B cell (primary cell): ENCODE data around the gene SHC2. TPM values are rescaled to one million over a fixed set of nuclear protein-coding genes. Genes with fewer than 3 reads are reported as not detected.
"Not testable (repeated sequence)": the region's sequence is repeated elsewhere in the genome, so short reads cannot be mapped to it uniquely, and the experiment has no call there.

Experiments
- ATAC-seq: fragments of 200-7000 bp; cut with Tn5 transposase; one replicate; pipeline ENCODE4 v1.10.0; 2021; ENCODE audit warnings: low read depth, mild to moderate bottlenecking, moderate number of reproducible peaks, moderate library complexity
- CTCF ChIA-PET: fragments of 350-600 bp; sonication (Branson Sonifier 250); formaldehyde crosslinking; loops from one replicate; lab custom pipeline; 2021; ENCODE audit warnings: antibody characterized with exemption, inconsistent platforms; lab: Charles Lee
- POLR2A ChIA-PET: fragments of 350-600 bp; sonication (Branson Sonifier 250); formaldehyde crosslinking; loops from one replicate; lab custom pipeline; 2021; ENCODE audit warnings: antibody characterized with exemption; lab: Charles Lee
- DNase-seq: peaks from one replicate; pipeline ENCODE4 v3.0.0; 2013
- H2AFZ ChIP-seq: 2 replicates; pipeline ENCODE4 v1.6.1; 2012; ENCODE audit warnings: mild to moderate bottlenecking, low read depth, low read length; ENCODE audit not compliant: insufficient read depth, poor library complexity, severe bottlenecking
- H3K27ac ChIP-seq, 2 donors: 1 replicate in 1 of 2; 2 replicates in 1 of 2; pipeline ENCODE4 v1.5.1; 2012 to 2013; ENCODE audit warnings: low read length in 2 of 2, mild to moderate bottlenecking in 2 of 2, moderate library complexity in 1 of 2
- H3K27me3 ChIP-seq, 4 experiments: fragments of 200-600 bp in 1 of 4; sonication (generic) in 1 of 4; replicated peaks in 1 of 4; 1 replicate in 2 of 4; 2 replicates in 2 of 4; pipeline versions ENCODE4 v1.6.1 to v1.7.0; 2013 to 2016; ENCODE audit warnings: low read length in 3 of 4, mild to moderate bottlenecking in 2 of 4, mixed read lengths in 1 of 4, moderate library complexity in 1 of 4; ENCODE audit not compliant: insufficient read depth in 4 of 4, control insufficient read depth in 3 of 4; ENCODE audit errors: control extremely low read depth in 1 of 4
- H3K36me3 ChIP-seq, 2 experiments: replicated peaks in 1 of 2; 1 replicate in 1 of 2; 2 replicates in 1 of 2; pipeline versions ENCODE4 v1.6.1 to v1.7.1; 2013; ENCODE audit warnings: low read length in 1 of 2; ENCODE audit not compliant: insufficient read depth in 2 of 2, control insufficient read depth in 1 of 2; ENCODE audit errors: control extremely low read depth in 1 of 2, extremely low read depth in 1 of 2
- H3K4me1 ChIP-seq, 2 donors: fragments of 200-600 bp in 1 of 2; sonication (generic) in 1 of 2; 1 replicate in 1 of 2; 2 replicates in 1 of 2; pipeline versions ENCODE4 v1.5.1 to v1.6.1; 2013 to 2017; ENCODE audit warnings: low read length in 2 of 2; ENCODE audit not compliant: control insufficient read depth in 2 of 2, insufficient read depth in 2 of 2
- H3K4me2 ChIP-seq: replicated peaks from 2 replicates; pipeline ENCODE3; 2012; ENCODE audit warnings: mild to moderate bottlenecking, low read depth, low read length; ENCODE audit not compliant: poor library complexity, severe bottlenecking
- H3K4me3 ChIP-seq, 5 experiments: fragments of 200-600 bp in 1 of 5; sonication (generic) in 1 of 5; 1 replicate in 3 of 5; 2 replicates in 2 of 5; pipeline versions ENCODE4 v1.5.1 to v1.7.0; 2011 to 2016; ENCODE audit warnings: low read length in 4 of 5, mild to moderate bottlenecking in 4 of 5, low read depth in 2 of 5, control low read depth in 1 of 5, moderate library complexity in 1 of 5; ENCODE audit not compliant: insufficient read depth in 1 of 5; ENCODE audit errors: control extremely low read depth in 1 of 5, extremely low read depth in 1 of 5
- H3K79me2 ChIP-seq: fragments of 200-600 bp; sonication (generic); one replicate; pipeline ENCODE4 v1.6.0; 2016; ENCODE audit warnings: low read length; ENCODE audit not compliant: control insufficient read depth, insufficient read depth
- H3K9ac ChIP-seq: fragments of 200-600 bp; sonication (generic); 2 replicates; pipeline ENCODE4 v1.6.1; 2017; ENCODE audit warnings: mild to moderate bottlenecking, low read length, moderate library complexity
- H3K9me3 ChIP-seq, 3 donors: one replicate each; pipeline versions ENCODE4 v1.6.1 to v1.7.1; 2013; ENCODE audit warnings: low read length in 2 of 3; ENCODE audit not compliant: control insufficient read depth in 2 of 3, insufficient read depth in 1 of 3; ENCODE audit errors: control extremely low read depth in 1 of 3
- H4K20me1 ChIP-seq: 2 replicates; pipeline ENCODE4 v1.6.0; 2012; ENCODE audit warnings: mild to moderate bottlenecking, low read length; ENCODE audit not compliant: insufficient read depth, control insufficient read depth, poor library complexity, severe bottlenecking
- H3K27ac Mint-ChIP-seq: one replicate; pipeline ENCODE4 v1.8.0; 2021; ENCODE audit warnings: mixed read lengths
- H3K27me3 Mint-ChIP-seq: one replicate; pipeline ENCODE4 v1.8.0; 2021; ENCODE audit warnings: mixed read lengths
- H3K4me1 Mint-ChIP-seq: one replicate; pipeline ENCODE4 v1.8.0; 2021; ENCODE audit warnings: mixed read lengths
- H3K4me3 Mint-ChIP-seq: one replicate; pipeline ENCODE4 v1.8.0; 2021; ENCODE audit warnings: mixed read lengths
- H3K9me3 Mint-ChIP-seq: one replicate; pipeline ENCODE4 v1.8.0; 2022; ENCODE audit warnings: mixed read lengths; ENCODE audit not compliant: insufficient read depth
- EZH2 ChIP-seq: IDR thresholded peaks from 2 replicates; pipeline ENCODE4 v1.6.1; 2012; ENCODE audit warnings: borderline replicate concordance, low read depth, mild to moderate bottlenecking, moderate library complexity, low read length; ENCODE audit not compliant: insufficient read depth, poor library complexity, severe bottlenecking
- WGBS: methylation state at CpG from one replicate; pipeline ENCODE4 v1.1.5; 2013; ENCODE audit warnings: missing lambda C conversion rate; ENCODE audit not compliant: insufficient coverage; 5-methylcytosine and 5-hydroxymethylcytosine counted together
- intact Hi-C: fragments of 100-400 bp; cut with micrococcal nuclease; formaldehyde crosslinking; loops from one replicate; pipeline ENCODE4 v1.10.0; 2022
- polyA plus RNA-seq: library from polyadenylated mRNA; depleted of rRNA; stranded (reverse); fragments of >200 nt; gene quantifications from 2 replicates; pipeline ENCODE4 v1.2.3, GENCODE V29; 2012
- total RNA-seq, 2 donors: library from RNA; stranded (reverse); fragments of 120-200 nt in 1 of 2; gene quantifications; 1 replicate in 1 of 2; 2 replicates in 1 of 2; pipeline versions ENCODE4 v1.2.3 to v1.2.4, GENCODE V29; 2013 to 2022
- TF ChIP-seq, protein P1 (sequence below): fragments of 200-600 bp; IDR thresholded peaks from one replicate; pipeline ENCODE4 v1.8.0; 2022; ENCODE audit warnings: antibody characterized with exemption, mild to moderate bottlenecking

SHC2 gene
- total and polyA plus RNA-seq, 2 donors (not counting 1 experiment from before 2014, with no cell fraction given), result 0.19 TPM; not detected in 1

DNA sequence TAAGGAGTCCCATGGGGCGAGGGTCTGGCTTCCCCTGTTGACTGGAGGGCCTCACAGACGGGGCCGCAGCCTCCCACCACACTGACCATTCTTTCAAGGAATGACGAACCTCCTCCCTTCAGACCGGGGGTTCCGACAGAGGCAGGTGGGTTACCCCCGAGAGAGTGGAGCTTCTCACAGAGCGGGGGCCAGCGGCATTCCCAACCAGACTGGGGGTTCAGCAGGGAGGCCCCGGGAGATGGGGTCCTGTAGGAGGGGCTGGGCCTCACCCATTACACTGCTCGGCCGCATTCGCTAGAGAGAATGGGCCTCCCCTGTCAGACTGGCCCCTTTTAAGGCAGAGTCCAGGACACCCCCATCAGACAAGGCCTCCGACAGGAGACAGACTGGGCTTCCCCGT is 36.3 kb downstream of the SHC2 start:
- CTCF ChIA-PET, result no interaction called here
- no peak overlapping the region for H3K27ac Mint-ChIP-seq
- H3K79me2 ChIP-seq, result no peaks in the 10 kb centered on the region
- DNase-seq, result no peak
- H3K27me3 ChIP-seq, result no peaks in the 10 kb centered on the region
- TF ChIP-seq, protein P1, sequence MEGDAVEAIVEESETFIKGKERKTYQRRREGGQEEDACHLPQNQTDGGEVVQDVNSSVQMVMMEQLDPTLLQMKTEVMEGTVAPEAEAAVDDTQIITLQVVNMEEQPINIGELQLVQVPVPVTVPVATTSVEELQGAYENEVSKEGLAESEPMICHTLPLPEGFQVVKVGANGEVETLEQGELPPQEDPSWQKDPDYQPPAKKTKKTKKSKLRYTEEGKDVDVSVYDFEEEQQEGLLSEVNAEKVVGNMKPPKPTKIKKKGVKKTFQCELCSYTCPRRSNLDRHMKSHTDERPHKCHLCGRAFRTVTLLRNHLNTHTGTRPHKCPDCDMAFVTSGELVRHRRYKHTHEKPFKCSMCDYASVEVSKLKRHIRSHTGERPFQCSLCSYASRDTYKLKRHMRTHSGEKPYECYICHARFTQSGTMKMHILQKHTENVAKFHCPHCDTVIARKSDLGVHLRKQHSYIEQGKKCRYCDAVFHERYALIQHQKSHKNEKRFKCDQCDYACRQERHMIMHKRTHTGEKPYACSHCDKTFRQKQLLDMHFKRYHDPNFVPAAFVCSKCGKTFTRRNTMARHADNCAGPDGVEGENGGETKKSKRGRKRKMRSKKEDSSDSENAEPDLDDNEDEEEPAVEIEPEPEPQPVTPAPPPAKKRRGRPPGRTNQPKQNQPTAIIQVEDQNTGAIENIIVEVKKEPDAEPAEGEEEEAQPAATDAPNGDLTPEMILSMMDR, result no peak
- TF ChIP-seq EZH2, result no peak
- H3K36me3 ChIP-seq, result no peaks in the 10 kb centered on the region
- no peaks in the 10 kb centered on the region for H3K27me3 Mint-ChIP-seq
- peaks cover 0 to 15% (median 0%) of the 10 kb centered on the region in 3 donors for H3K9me3 ChIP-seq
- H2AFZ ChIP-seq, result no peak overlapping the region
- POLR2A ChIA-PET, result no interaction called here
- H3K4me1 ChIP-seq, result no peaks in the 10 kb centered on the region
- H4K20me1 ChIP-seq, result no peaks in the 10 kb centered on the region
- H3K4me2 ChIP-seq, result no peak overlapping the region
- no peak for ATAC-seq
- H3K9ac ChIP-seq, result no peak overlapping the region
- no peaks in the 10 kb centered on the region for H3K4me1 Mint-ChIP-seq
- no peaks in the 10 kb centered on the region for H3K9me3 Mint-ChIP-seq
- H3K27ac ChIP-seq, result no peak overlapping the region
- no peak overlapping the region for H3K4me3 Mint-ChIP-seq
- WGBS, result 98% methylated on average over 11 of the region's 15 CpGs
- no peak overlapping the region for H3K4me3 ChIP-seq
- intact Hi-C loops, result no loop called here

DNA sequence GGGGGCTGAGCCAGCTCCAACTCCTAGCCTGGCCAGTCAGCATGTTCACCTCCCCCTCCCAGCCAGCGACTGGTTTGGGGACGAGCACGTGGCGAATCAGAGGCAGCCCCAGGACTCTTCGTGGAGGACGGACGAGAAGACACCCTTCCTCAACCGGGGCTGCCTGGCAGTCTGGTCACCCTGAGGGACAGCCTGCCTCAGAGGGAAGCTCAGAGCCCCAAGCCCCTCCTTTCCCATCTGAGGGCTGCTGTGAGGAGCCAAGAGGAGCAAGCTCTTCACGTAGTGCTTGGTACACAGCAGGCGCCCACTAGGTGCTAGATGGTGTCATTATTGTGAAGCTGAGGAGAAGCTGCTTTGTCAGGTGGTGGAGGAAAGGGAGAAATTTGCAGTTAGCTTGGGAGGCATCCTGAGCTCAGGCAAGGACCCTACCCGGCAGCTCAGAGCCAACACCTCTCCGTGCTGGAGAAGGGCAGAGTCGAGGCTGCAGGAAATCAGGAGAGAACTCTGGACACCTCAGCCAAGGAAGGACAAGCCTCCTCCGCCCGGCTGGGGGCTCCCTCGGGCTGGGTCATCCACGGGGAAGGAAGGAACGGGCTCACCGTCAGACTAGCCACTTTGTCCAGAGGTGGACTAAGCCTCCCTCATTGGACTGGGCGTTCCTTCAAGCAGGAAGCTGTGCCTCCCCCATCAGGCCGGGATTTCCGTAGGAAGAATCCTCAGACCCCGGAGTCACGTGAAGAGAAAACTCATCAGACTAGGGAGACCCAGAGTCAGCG is 37.0 kb downstream of the SHC2 start:
- Histone ChIP-seq H3K9me3 (peaks cover 0 to 15% (median 0%) of the 10 kb centered on the region in 3 donors), H2AFZ (no peak overlapping the region), H3K9ac (no peak overlapping the region), H3K27me3 (no peaks in the 10 kb centered on the region), H3K79me2 (no peaks in the 10 kb centered on the region), H3K27ac (no peak overlapping the region), H3K4me3 (no peak overlapping the region), H3K36me3 (no peaks in the 10 kb centered on the region), H3K4me1 (no peaks in the 10 kb centered on the region), H4K20me1 (no peaks in the 10 kb centered on the region), H3K4me2 (no peak overlapping the region)
- ChIA-PET POLR2A (no interaction called here), CTCF (no interaction called here)
- Mint-ChIP-seq H3K27ac (no peak overlapping the region), H3K27me3 (no peaks in the 10 kb centered on the region), H3K4me1 (no peaks in the 10 kb centered on the region), H3K4me3 (no peak overlapping the region), H3K9me3 (no peaks in the 10 kb centered on the region)
- ATAC-seq (no peak), DNase-seq (no peak)
- WGBS, result 94% methylated on average over 25 of the region's 25 CpGs
- TF ChIP-seq EZH2, result no peak
- TF ChIP-seq, protein P1, result no peak
- intact Hi-C loops, result no loop called here

DNA sequence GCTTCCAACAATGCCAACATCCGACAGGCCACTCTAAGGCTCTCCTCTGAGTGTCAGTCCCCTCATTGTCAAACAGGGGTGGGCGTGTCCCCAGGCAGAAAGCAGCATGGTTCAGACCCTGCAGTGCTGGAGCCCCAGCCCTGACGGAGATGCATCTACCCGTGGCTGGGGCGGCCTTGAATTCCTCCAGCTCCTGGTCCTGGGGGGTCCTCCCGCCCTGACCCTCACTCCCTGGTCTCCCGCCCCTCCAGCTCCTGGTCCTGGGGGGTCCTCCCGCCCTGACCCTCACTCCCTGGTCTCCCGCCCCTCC is 38.0 kb downstream of the SHC2 start:
- H3K4me2 ChIP-seq, H3K27me3 ChIP-seq, H3K9ac ChIP-seq, H4K20me1 ChIP-seq, H2AFZ ChIP-seq, H3K4me3 ChIP-seq, CTCF ChIA-PET, H3K9me3 Mint-ChIP-seq, H3K4me1 ChIP-seq, DNase-seq, POLR2A ChIA-PET, H3K79me2 ChIP-seq, H3K4me3 Mint-ChIP-seq, H3K27me3 Mint-ChIP-seq, H3K27ac ChIP-seq, H3K4me1 Mint-ChIP-seq, H3K36me3 ChIP-seq, H3K27ac Mint-ChIP-seq, ATAC-seq, intact Hi-C loops: not testable (repeated sequence)
- peaks cover 0 to 18% (median 0%) of the 10 kb centered on the region in 3 donors for H3K9me3 ChIP-seq
- whole genome bisulfite sequencing, result 79% methylated on average over 4 of the region's 9 CpGs
